ENCODE measurements around the gene FAM181A. TPM values are rescaled to one million over a fixed set of nuclear protein-coding genes. Genes with fewer than 3 reads are reported as not detected.

The FAM181A gene
- total RNA-seq, 1 donor from 2014 or later, result not detected

DNA sequence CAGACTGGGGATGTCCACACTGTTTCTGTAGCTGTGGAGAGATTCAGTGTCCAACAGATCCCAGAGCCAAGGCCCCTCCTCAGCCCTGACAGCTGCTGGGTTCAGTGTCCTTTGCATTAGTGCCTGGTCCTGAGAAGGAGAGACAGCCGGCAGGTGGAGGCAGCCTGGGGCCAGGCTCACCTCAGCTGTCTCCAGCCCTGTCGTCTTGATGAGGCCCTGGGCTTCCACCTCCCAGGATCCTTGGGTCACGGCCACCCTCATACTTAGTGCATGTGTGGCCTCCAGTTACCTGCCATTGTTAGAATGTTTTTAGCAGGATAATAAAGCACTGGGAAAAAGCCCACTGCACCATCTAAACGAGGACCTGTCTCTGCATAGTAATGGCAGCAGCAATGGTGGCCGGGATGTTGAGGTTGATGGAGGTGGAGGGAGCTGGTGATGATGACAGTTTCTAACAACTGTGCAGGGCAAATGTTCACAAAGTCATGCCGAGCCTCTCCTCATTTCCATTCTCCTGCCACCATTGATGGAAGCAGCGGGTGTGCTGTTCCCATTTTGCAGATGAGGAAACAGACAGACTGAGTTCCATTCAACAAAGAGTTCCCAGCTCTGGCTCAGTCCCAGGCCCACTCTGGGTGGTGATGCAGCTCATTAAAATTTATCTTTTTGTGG, 31.6 kb downstream of the FAM181A start:
- no peak for DNase-seq (ENCODE audit: low spot score)
- no peaks in the 10 kb centered on the region for H3K9me3 Mint-ChIP-seq

DNA sequence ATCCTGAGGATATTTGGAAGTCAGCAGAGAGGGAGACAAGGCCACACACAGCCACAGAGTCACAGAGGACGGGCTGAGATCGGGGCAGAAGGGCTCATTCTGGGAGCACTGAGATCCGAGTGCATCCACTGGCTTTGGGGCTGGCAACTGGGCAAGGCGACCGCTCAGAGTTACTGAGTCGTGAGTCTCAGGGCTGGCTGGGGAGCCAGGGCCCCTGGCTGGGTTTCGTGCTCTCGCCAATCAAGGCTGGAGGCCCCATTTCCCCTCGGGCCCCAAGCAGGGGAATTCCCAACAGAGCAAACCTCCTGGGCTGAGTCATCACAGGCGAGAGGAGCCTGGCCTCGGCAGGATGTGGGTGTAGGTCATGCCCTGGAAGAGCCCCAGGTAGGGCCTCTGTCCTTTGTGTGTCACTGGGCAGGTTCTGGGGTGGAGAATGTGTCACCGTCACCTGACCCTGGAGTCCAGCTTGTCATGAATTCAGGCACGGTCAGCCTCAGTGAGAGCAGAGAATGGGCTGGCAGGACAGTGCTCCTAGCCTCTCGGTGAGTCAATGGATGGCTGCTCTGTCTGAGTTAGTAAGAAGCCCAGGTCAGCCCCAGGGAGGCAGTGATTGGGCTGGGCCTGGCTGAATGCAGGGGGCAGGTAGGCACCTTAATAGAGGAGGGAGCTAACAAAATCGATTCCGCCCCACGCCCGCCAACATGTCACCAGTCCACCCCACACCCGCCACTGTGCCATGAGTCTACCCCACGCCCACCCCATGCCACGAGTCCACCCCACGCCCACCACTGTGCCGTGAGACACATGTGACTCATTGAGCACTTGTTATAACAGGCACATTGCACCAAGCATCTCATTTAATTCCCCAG, 32.3 kb downstream of the FAM181A start:
- H3K27ac Mint-ChIP-seq, result peak overlapping the region; percentile 100
- no peaks in the 10 kb centered on the region for H3K9me3 Mint-ChIP-seq
- H3K27me3 Mint-ChIP-seq (ENCODE audit: low read depth), result no peaks in the 10 kb centered on the region
- peak overlapping the region; percentile 76 for H3K4me3 Mint-ChIP-seq (ENCODE audit: low read depth)
- H3K4me1 Mint-ChIP-seq (ENCODE audit: low read depth), result peaks cover 91% of the 10 kb centered on the region
- peaks cover 57% of the 10 kb centered on the region for H3K36me3 Mint-ChIP-seq (ENCODE audit: low read depth)
- intact Hi-C loops (cut with micrococcal nuclease), result loop anchor here (1.0 to 5.0 kb wide), 6 partner anchors 12 to 223 kb away; partner anchors contain the start of gene ASB2
- DNase-seq (ENCODE audit: low spot score), result peak; percentile 93

More for the DNA sequence above, 31.6 kb downstream of the FAM181A start:
- intact Hi-C loops (cut with micrococcal nuclease), result loop anchor here (1.0 to 5.0 kb wide), 6 partner anchors 13 to 224 kb away; partner anchors contain the start of gene ASB2
- Mint-ChIP-seq H3K4me1 (ENCODE audit: low read depth) (peaks cover 91% of the 10 kb centered on the region), H3K4me3 (ENCODE audit: low read depth) (peak overlapping the region; percentile 76), H3K27me3 (ENCODE audit: low read depth) (no peaks in the 10 kb centered on the region), H3K27ac (peak overlapping the region; percentile 100), H3K36me3 (ENCODE audit: low read depth) (peaks cover 60% of the 10 kb centered on the region)

DNA sequence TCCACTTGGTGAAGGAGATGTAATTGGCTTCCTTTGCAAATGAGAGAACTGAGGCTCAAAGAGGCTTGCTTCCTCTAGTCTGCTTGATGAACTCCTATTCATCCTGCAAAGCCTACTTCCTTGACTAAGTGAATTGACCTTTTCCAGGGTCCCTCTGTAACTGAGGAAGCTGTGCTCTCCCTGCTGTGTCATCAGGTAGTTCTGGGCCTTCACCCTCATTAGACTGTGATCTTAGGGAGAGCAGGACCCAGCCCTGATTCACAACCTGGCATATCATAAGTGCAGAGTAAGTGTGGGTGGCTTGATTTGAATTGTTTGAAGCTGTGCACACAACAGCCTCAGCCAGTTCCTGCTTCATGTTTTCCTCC, 32.9 kb downstream of the FAM181A start:
- intact Hi-C loops (cut with micrococcal nuclease), result no loop called here
- Mint-ChIP-seq H3K4me3 (ENCODE audit: low read depth) (peak overlapping the region; percentile 76), H3K27me3 (ENCODE audit: low read depth) (no peaks in the 10 kb centered on the region), H3K9me3 (no peaks in the 10 kb centered on the region), H3K27ac (peak overlapping the region; percentile 100), H3K36me3 (ENCODE audit: low read depth) (peaks cover 57% of the 10 kb centered on the region), H3K4me1 (ENCODE audit: low read depth) (peaks cover 91% of the 10 kb centered on the region)
- DNase-seq (ENCODE audit: low spot score), result no peak

DNA sequence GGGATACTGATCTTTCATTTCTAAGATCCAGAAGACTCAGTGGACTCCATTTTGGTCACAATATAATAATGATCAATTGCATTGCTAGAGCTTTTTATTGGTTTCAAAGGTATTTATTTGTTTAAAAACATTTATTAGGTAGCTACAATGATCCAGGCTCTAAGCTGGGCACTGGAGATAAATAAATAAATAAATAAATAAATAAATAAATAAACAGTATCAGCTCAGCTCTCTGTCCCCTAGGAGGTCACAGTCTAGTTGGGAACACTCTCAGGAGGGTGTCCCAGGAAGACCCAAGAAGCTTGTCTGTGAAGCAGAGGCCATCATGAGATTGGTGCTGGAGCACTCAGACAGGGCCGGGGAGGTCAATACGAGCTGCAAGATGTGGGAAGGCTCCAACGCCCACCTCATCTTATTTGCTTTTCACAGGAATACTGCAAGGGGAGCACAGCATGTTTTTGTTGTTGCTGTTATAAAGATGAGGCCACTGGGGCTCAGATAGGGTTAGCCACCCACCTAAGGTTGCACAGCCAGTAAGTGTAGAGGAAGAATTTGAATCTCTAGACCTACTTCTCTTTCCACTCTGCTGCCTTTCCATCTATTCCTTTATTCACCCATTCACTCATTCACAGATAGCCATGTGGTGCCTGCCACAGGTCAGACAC, 33.8 kb downstream of the FAM181A start:
- H3K36me3 Mint-ChIP-seq (ENCODE audit: low read depth), result peaks cover 62% of the 10 kb centered on the region
- no peaks in the 10 kb centered on the region for H3K9me3 Mint-ChIP-seq
- H3K4me1 Mint-ChIP-seq (ENCODE audit: low read depth), result peaks cover 93% of the 10 kb centered on the region
- peak overlapping the region; percentile 100 for H3K27ac Mint-ChIP-seq
- H3K27me3 Mint-ChIP-seq (ENCODE audit: low read depth), result no peaks in the 10 kb centered on the region
- intact Hi-C loops (cut with micrococcal nuclease), result no loop called here
- DNase-seq (ENCODE audit: low spot score), result no peak
- H3K4me3 Mint-ChIP-seq (ENCODE audit: low read depth), result peak overlapping the region; percentile 73

- Mint-ChIP-seq H3K27me3 (ENCODE audit: low read depth) (no peaks in the 10 kb centered on the region), H3K27ac (peak overlapping the region; percentile 98), H3K36me3 (ENCODE audit: low read depth) (peaks cover 68% of the 10 kb centered on the region), H3K4me1 (ENCODE audit: low read depth) (peaks cover 92% of the 10 kb centered on the region), H3K4me3 (ENCODE audit: low read depth) (peak overlapping the region; percentile 73), H3K9me3 (no peaks in the 10 kb centered on the region)
- DNase-seq (ENCODE audit: low spot score), result no peak
- intact Hi-C loops (cut with micrococcal nuclease), result no loop called here
Measured at GRCh38 chr14:93961620-93962019, 34.5 kb downstream of the FAM181A start.

GRCh38 chr14:93962701-93963601, 35.8 kb downstream of the FAM181A start:
- peaks cover 67% of the 10 kb centered on the region for H3K36me3 Mint-ChIP-seq (ENCODE audit: low read depth)
- intact Hi-C loops (cut with micrococcal nuclease), result loop anchor here (1.0 kb wide), 2 partner anchors 8 to 13 kb away; partner anchors contain the start of gene ASB2
- H3K9me3 Mint-ChIP-seq, result no peaks in the 10 kb centered on the region
- H3K4me1 Mint-ChIP-seq (ENCODE audit: low read depth), result peaks cover 90% of the 10 kb centered on the region
- H3K4me3 Mint-ChIP-seq (ENCODE audit: low read depth), result peak overlapping the region; percentile 47
- peak; percentile 70 for DNase-seq (ENCODE audit: low spot score)
- peak overlapping the region; percentile 99 for H3K27ac Mint-ChIP-seq
- H3K27me3 Mint-ChIP-seq (ENCODE audit: low read depth), result no peaks in the 10 kb centered on the region

GRCh38 chr14:93963692-93964091, 36.5 kb downstream of the FAM181A start:
- Mint-ChIP-seq H3K27me3 (ENCODE audit: low read depth) (no peaks in the 10 kb centered on the region), H3K9me3 (no peaks in the 10 kb centered on the region), H3K27ac (peak overlapping the region; percentile 99), H3K4me1 (ENCODE audit: low read depth) (peaks cover 90% of the 10 kb centered on the region), H3K4me3 (ENCODE audit: low read depth) (peak overlapping the region; percentile 3), H3K36me3 (ENCODE audit: low read depth) (peaks cover 69% of the 10 kb centered on the region)
- intact Hi-C loops (cut with micrococcal nuclease), result loop anchor here (1.0 kb wide), 2 partner anchors 8 to 13 kb away; partner anchors contain the start of gene ASB2
- no peak for DNase-seq (ENCODE audit: low spot score)

DNA sequence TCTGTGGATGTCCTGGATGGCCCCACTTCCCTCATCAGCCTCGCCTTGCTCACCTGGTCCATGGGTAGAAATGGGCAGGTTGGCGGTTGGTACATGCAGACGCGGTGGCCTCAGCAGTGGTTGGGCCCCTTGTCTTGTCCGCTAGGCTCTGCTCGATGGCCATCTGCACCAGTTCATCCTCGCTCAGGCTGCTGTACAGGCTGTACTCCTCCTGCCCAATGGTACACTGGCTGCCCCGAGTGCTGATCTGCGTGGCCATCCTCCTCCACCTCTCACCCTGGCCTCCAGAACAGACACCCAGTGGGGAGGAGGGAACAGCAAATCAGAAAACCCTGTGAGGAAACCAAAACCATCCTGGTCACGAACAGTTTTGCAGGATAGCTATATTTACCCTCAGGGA, 37.1 kb downstream of the FAM181A start:
- Mint-ChIP-seq H3K9me3 (no peaks in the 10 kb centered on the region), H3K36me3 (ENCODE audit: low read depth) (peaks cover 69% of the 10 kb centered on the region), H3K4me3 (ENCODE audit: low read depth) (no peak overlapping the region), H3K27me3 (ENCODE audit: low read depth) (no peaks in the 10 kb centered on the region), H3K27ac (peak overlapping the region; percentile 99), H3K4me1 (ENCODE audit: low read depth) (peaks cover 90% of the 10 kb centered on the region)
- no peak for DNase-seq (ENCODE audit: low spot score)
- intact Hi-C loops (cut with micrococcal nuclease), result no loop called here

- H3K27me3 Mint-ChIP-seq (ENCODE audit: low read depth), result no peaks in the 10 kb centered on the region
- no peaks in the 10 kb centered on the region for H3K9me3 Mint-ChIP-seq
- H3K4me1 Mint-ChIP-seq (ENCODE audit: low read depth), result peaks cover 87% of the 10 kb centered on the region
- peaks cover 66% of the 10 kb centered on the region for H3K36me3 Mint-ChIP-seq (ENCODE audit: low read depth)
- intact Hi-C loops (cut with micrococcal nuclease), result no loop called here
- peak overlapping the region; percentile 99 for H3K27ac Mint-ChIP-seq
- DNase-seq (ENCODE audit: low spot score), result no peak
- H3K4me3 Mint-ChIP-seq (ENCODE audit: low read depth), result no peak overlapping the region
Measured at GRCh38 chr14:93964820-93965286, 37.7 kb downstream of the FAM181A start.

GRCh38 chr14:93965287-93965821, 38.2 kb downstream of the FAM181A start:
- no peak for DNase-seq (ENCODE audit: low spot score)
- H3K4me3 Mint-ChIP-seq (ENCODE audit: low read depth), result no peak overlapping the region
- intact Hi-C loops (cut with micrococcal nuclease), result no loop called here
- H3K36me3 Mint-ChIP-seq (ENCODE audit: low read depth), result peaks cover 66% of the 10 kb centered on the region
- peak overlapping the region; percentile 99 for H3K27ac Mint-ChIP-seq
- H3K4me1 Mint-ChIP-seq (ENCODE audit: low read depth), result peaks cover 87% of the 10 kb centered on the region
- H3K27me3 Mint-ChIP-seq (ENCODE audit: low read depth), result no peaks in the 10 kb centered on the region
- no peaks in the 10 kb centered on the region for H3K9me3 Mint-ChIP-seq

DNA sequence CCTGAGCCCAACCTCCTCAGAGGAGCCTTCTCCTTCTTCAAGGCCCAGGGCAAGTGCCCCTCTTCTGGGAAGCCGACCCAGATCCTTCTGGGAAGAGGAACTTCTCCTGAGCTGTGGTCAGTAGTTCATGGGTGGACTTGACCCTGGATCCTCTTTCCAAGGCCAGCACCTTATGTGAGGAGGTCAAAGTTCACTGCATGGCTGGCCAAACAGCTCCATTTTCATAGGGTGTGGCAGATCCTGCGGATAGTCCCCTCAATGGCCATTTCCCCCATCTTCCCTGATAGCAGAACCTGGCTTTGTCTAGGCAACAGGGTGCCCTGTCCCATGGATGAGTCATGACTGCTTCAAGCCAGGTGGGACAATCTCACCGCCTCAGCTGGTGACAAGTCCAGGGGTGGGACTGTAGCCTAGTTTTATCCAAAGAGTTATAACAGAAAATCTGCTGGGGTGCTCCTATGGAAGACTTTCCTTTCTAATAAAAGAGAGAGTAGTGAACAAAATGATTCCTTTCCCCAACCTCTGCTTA, 38.9 kb downstream of the FAM181A start:
- H3K27me3 Mint-ChIP-seq (ENCODE audit: low read depth), result no peaks in the 10 kb centered on the region
- intact Hi-C loops (cut with micrococcal nuclease), result no loop called here
- peaks cover 88% of the 10 kb centered on the region for H3K4me1 Mint-ChIP-seq (ENCODE audit: low read depth)
- peak overlapping the region; percentile 99 for H3K27ac Mint-ChIP-seq
- H3K9me3 Mint-ChIP-seq, result no peaks in the 10 kb centered on the region
- no peak overlapping the region for H3K4me3 Mint-ChIP-seq (ENCODE audit: low read depth)
- DNase-seq (ENCODE audit: low spot score), result no peak
- H3K36me3 Mint-ChIP-seq (ENCODE audit: low read depth), result peaks cover 66% of the 10 kb centered on the region
